HepG2 (cell line): ENCODE measurements around the gene GAS2L2.

Source experiments
- ARID5B ChIP-seq: IDR thresholded peaks from 2 replicates; pipeline ENCODE4 v1.4.0; 2020; ENCODE audit warnings: mild to moderate bottlenecking, missing genetic modification reagents
- CTCF ChIP-seq: sonication (generic); formaldehyde crosslinking; IDR thresholded peaks from 2 replicates; pipeline ENCODE4 v1.5.0; 2020; ENCODE audit warnings: mild to moderate bottlenecking, missing genetic modification reagents, moderate library complexity
- HNRNPL ChIP-seq: fragments of 200-400 bp; formaldehyde crosslinking; IDR thresholded peaks from 2 replicates; pipeline ENCODE4 v1.6.1; 2017; ENCODE audit warnings: mild to moderate bottlenecking, low read depth, low read length
- POLR2A ChIP-seq, 2 experiments: IDR thresholded peaks; 2 replicates each; pipeline ENCODE4 v1.6.1; 2011; ENCODE audit warnings: low read depth in 2 of 2, low read length in 2 of 2, mild to moderate bottlenecking in 1 of 2, moderate library complexity in 1 of 2; ENCODE audit not compliant: insufficient read depth in 1 of 2
- SMARCC2 ChIP-seq: fragments of 450-650 bp; IDR thresholded peaks from 2 replicates; pipeline ENCODE4 v1.6.1; 2017; ENCODE audit warnings: antibody characterized with exemption, mild to moderate bottlenecking
- ZBTB1 ChIP-seq: sonication (generic); formaldehyde crosslinking; IDR thresholded peaks from 2 replicates; pipeline ENCODE4 v1.4.0; 2020; ENCODE audit warnings: missing genetic modification reagents, borderline replicate concordance
- ZKSCAN8 ChIP-seq: IDR thresholded peaks from 2 replicates; pipeline ENCODE4 v1.6.1; 2016; ENCODE audit warnings: borderline replicate concordance, missing genetic modification reagents, missing compliant biosample characterization
- ZNF138 ChIP-seq: sonication (generic); formaldehyde crosslinking; IDR thresholded peaks from 2 replicates; pipeline ENCODE4 v1.5.0; 2020; ENCODE audit warnings: mild to moderate bottlenecking, low read depth, missing genetic modification reagents
- ZNF24 ChIP-seq: fragments of 450-650 bp; IDR thresholded peaks from 2 replicates; pipeline ENCODE4 v1.6.1; 2017; ENCODE audit warnings: antibody characterized with exemption, mild to moderate bottlenecking
- ZNF280B ChIP-seq: sonication (generic); formaldehyde crosslinking; IDR thresholded peaks from 2 replicates; pipeline ENCODE4 v1.5.0; 2020; ENCODE audit warnings: missing genetic modification reagents, mild to moderate bottlenecking, borderline replicate concordance
- ZNF317 ChIP-seq: sonication (generic); formaldehyde crosslinking; IDR thresholded peaks from 2 replicates; pipeline ENCODE4 v1.5.0; 2020; ENCODE audit warnings: mild to moderate bottlenecking, missing genetic modification reagents

- TF ChIP-seq HNRNPL (no peak), ZNF24 (no peak), ZNF280B (no peak), ARID5B (CRISPR knock-in tag) (no peak), CTCF (CRISPR knock-in tag) (no peak), ZNF317 (CRISPR knock-in tag) (no peak), SMARCC2 (no peak), ZKSCAN8 (CRISPR knock-in tag) (no peak), ZNF138 (CRISPR knock-in tag) (no peak), POLR2A (IDR thresholded peaks at IDR 0.05; ENCODE audit: insufficient read depth in 1 of 2, low read depth in 2 of 2, low read length in 2 of 2) (no peak), ZBTB1 (CRISPR knock-in tag) (no peak)
Measured at GRCh38 chr17:35732806-35733136, 20.3 kb downstream of the GAS2L2 start.
